H9 (cell line): Measurements from ENCODE around the gene SESN2. TPM values are rescaled to one million over a fixed set of nuclear protein-coding genes. Genes with fewer than 3 reads are reported as not detected.

ENCODE experiments used
- DNase-seq: peaks from one replicate; pipeline ENCODE4 v3.0.0-alpha.2; 2017
- H2AFZ ChIP-seq: one replicate; pipeline ENCODE4 v1.6.1; 2013; ENCODE audit warnings: mild to moderate bottlenecking, low read length, control low read depth, moderate library complexity
- H2AK5ac ChIP-seq: 2 replicates; pipeline ENCODE4 v1.6.1; 2013; ENCODE audit warnings: low read length, control low read depth, mixed read lengths; ENCODE audit not compliant: insufficient read length
- H2BK120ac ChIP-seq: one replicate; pipeline ENCODE4 v1.6.1; 2013; ENCODE audit warnings: low read depth, mild to moderate bottlenecking, low read length, control low read depth, inconsistent platforms; ENCODE audit not compliant: poor library complexity, severe bottlenecking
- H2BK12ac ChIP-seq: 2 replicates; pipeline ENCODE4 v1.6.1; 2013; ENCODE audit warnings: low read length, control low read depth, mixed read lengths, low read depth; ENCODE audit not compliant: insufficient read length
- H2BK15ac ChIP-seq: 2 replicates; pipeline ENCODE4 v1.6.1; 2013; ENCODE audit warnings: low read depth, low read length, control low read depth
- H2BK20ac ChIP-seq: one replicate; pipeline ENCODE4 v1.6.1; 2013; ENCODE audit warnings: low read depth, mild to moderate bottlenecking, low read length, control low read depth, inconsistent platforms; ENCODE audit not compliant: poor library complexity, severe bottlenecking
- H2BK5ac ChIP-seq: 2 replicates; pipeline ENCODE4 v1.6.1; 2013; ENCODE audit warnings: low read length, control low read depth, mixed read lengths; ENCODE audit not compliant: insufficient read length
- H3K14ac ChIP-seq: 2 replicates; pipeline ENCODE4 v1.6.1; 2013; ENCODE audit warnings: low read length, control low read depth; ENCODE audit not compliant: insufficient read depth
- H3K18ac ChIP-seq: 2 replicates; pipeline ENCODE4 v1.6.1; 2013; ENCODE audit warnings: low read depth, mild to moderate bottlenecking, mixed read lengths, low read length, control low read depth; ENCODE audit not compliant: insufficient read length
- H3K23ac ChIP-seq: 2 replicates; pipeline ENCODE4 v1.6.1; 2013; ENCODE audit warnings: low read length, control low read depth, mixed read lengths, low read depth; ENCODE audit not compliant: insufficient read length
- H3K23me2 ChIP-seq: 2 replicates; pipeline ENCODE4 v1.6.1; 2013; ENCODE audit warnings: low read depth, mild to moderate bottlenecking, mixed read lengths, low read length, control low read depth; ENCODE audit not compliant: insufficient read length, poor library complexity, severe bottlenecking
- H3K27ac ChIP-seq: 2 replicates; pipeline ENCODE4 v1.5.1; 2013; ENCODE audit warnings: low read length, control low read depth, mixed read lengths, low read depth; ENCODE audit not compliant: insufficient read length
- H3K27me3 ChIP-seq: 2 replicates; pipeline ENCODE4 v1.6.1; 2013; ENCODE audit warnings: low read length, control low read depth, inconsistent platforms; ENCODE audit not compliant: insufficient read depth
- H3K4ac ChIP-seq: 2 replicates; pipeline ENCODE4 v1.6.1; 2013; ENCODE audit warnings: low read depth, mild to moderate bottlenecking, control low read depth, inconsistent platforms, low read length, moderate library complexity
- H3K4me1 ChIP-seq: 2 replicates; pipeline ENCODE4 v1.6.1; 2013; ENCODE audit warnings: low read length, control low read depth, inconsistent platforms; ENCODE audit not compliant: insufficient read depth
- H3K4me2 ChIP-seq: 2 replicates; pipeline ENCODE4 v1.6.1; 2013; ENCODE audit warnings: low read length, control low read depth, mixed read lengths; ENCODE audit not compliant: insufficient read length, insufficient read depth
- H3K56ac ChIP-seq: 2 replicates; pipeline ENCODE4 v1.6.1; 2013; ENCODE audit warnings: low read depth, mild to moderate bottlenecking, mixed read lengths, low read length, control low read depth; ENCODE audit not compliant: insufficient read length
- H3K79me1 ChIP-seq: 2 replicates; pipeline ENCODE4 v1.6.1; 2013; ENCODE audit warnings: low read depth, mild to moderate bottlenecking, moderate library complexity, low read length, control low read depth, inconsistent platforms; ENCODE audit not compliant: insufficient read depth, poor library complexity, severe bottlenecking
- H3K79me2 ChIP-seq: 2 replicates; pipeline ENCODE4 v1.6.1; 2013; ENCODE audit warnings: low read length, control low read depth, inconsistent platforms; ENCODE audit not compliant: insufficient read depth
- H3K9ac ChIP-seq: 2 replicates; pipeline ENCODE4 v1.6.1; 2013; ENCODE audit warnings: low read length, control low read depth, mixed read lengths; ENCODE audit not compliant: insufficient read length; ENCODE audit errors: extremely low read depth
- H3K9me3 ChIP-seq: one replicate; pipeline ENCODE4 v1.6.1; 2013; ENCODE audit warnings: low read depth, low read length, inconsistent platforms; ENCODE audit not compliant: control insufficient read depth
- H3T11ph ChIP-seq: one replicate; pipeline ENCODE4 v1.6.1; 2013; ENCODE audit warnings: mild to moderate bottlenecking, low read length, control low read depth, inconsistent platforms
- H4K20me1 ChIP-seq: one replicate; pipeline ENCODE4 v1.6.1; 2013; ENCODE audit not compliant: control insufficient read depth, insufficient read length, insufficient read depth
- H4K5ac ChIP-seq: 2 replicates; pipeline ENCODE4 v1.6.1; 2013; ENCODE audit warnings: low read depth, mild to moderate bottlenecking, mixed read lengths, low read length, control low read depth; ENCODE audit not compliant: insufficient read length
- H4K8ac ChIP-seq: replicated peaks from 2 replicates; pipeline ENCODE4 v1.6.1; 2013; ENCODE audit warnings: low read length, control low read depth, mixed read lengths, low read depth; ENCODE audit not compliant: insufficient read length
- H4K91ac ChIP-seq: 2 replicates; pipeline ENCODE4 v1.6.1; 2013; ENCODE audit warnings: low read depth, mild to moderate bottlenecking, moderate library complexity, mixed read lengths, low read length, control low read depth; ENCODE audit not compliant: insufficient read length
- H3K27ac Mint-ChIP-seq, 3 experiments: 2 replicates in 2 of 3; 3 replicates in 1 of 3; pipeline ENCODE4 v1.8.0; 2020 to 2021; ENCODE audit warnings: mixed read lengths in 3 of 3, mild to moderate bottlenecking in 1 of 3, moderate library complexity in 1 of 3
- H3K27me3 Mint-ChIP-seq: 2 replicates; pipeline ENCODE4 v1.8.0; 2021; ENCODE audit warnings: low read depth, mild to moderate bottlenecking, moderate library complexity, mixed read lengths
- H3K36me3 Mint-ChIP-seq, 3 experiments: 2 replicates in 2 of 3; 3 replicates in 1 of 3; pipeline ENCODE4 v1.8.0; 2020 to 2021; ENCODE audit warnings: low read depth in 3 of 3, mixed read lengths in 3 of 3; ENCODE audit not compliant: insufficient read depth in 1 of 3
- H3K4me1 Mint-ChIP-seq, 2 experiments: 2 replicates each; pipeline ENCODE4 v1.8.0; 2020; ENCODE audit warnings: mixed read lengths in 2 of 2
- H3K4me3 Mint-ChIP-seq, 2 experiments: 2 replicates in 1 of 2; 3 replicates in 1 of 2; pipeline ENCODE4 v1.8.0; 2020 to 2021; ENCODE audit warnings: mild to moderate bottlenecking in 2 of 2, mixed read lengths in 2 of 2, moderate library complexity in 1 of 2
- H3K9me3 Mint-ChIP-seq, 2 experiments: 2 replicates in 1 of 2; 3 replicates in 1 of 2; pipeline ENCODE4 v1.8.0; 2020; ENCODE audit warnings: mild to moderate bottlenecking in 2 of 2, mixed read lengths in 2 of 2, moderate library complexity in 1 of 2
- WGBS: extraction: QIAGEN DNeasy Blood & Tissue Kit; methylation state at CpG from one replicate; pipeline ENCODE4 v1.1.7; 2013; ENCODE audit warnings: missing lambda C conversion rate, low lambda C conversion rate, mixed read lengths; ENCODE audit not compliant: insufficient read length; ENCODE audit errors: extremely low coverage; 5-methylcytosine and 5-hydroxymethylcytosine counted together
- total RNA-seq: library from RNA; stranded (reverse); gene quantifications from 2 replicates; pipeline ENCODE4 v1.2.1, GENCODE V29; 2021
- TF ChIP-seq, protein P1 (sequence below): fragments of 200-600 bp; sonication (generic); conservative IDR thresholded peaks from 3 replicates; pipeline ENCODE4 v1.8.0; 2021; ENCODE audit warnings: antibody characterized with exemption, mild to moderate bottlenecking

SESN2 gene
- total RNA-seq, 1 experiment from 2014 or later, result 24.6 TPM

GRCh38 chr1:28323720-28324119, 64.4 kb downstream of the SESN2 start:
- Histone ChIP-seq H4K5ac (no peak overlapping the region), H2BK12ac (no peak overlapping the region), H3K4me2 (no peak overlapping the region), H2BK5ac (no peak overlapping the region), H4K20me1 (no peaks in the 10 kb centered on the region), H3K79me1 (no peaks in the 10 kb centered on the region), H3K18ac (no peak overlapping the region), H3K9me3 (no peaks in the 10 kb centered on the region), H3K9ac (no peak overlapping the region), H3K14ac (no peak overlapping the region), H2BK120ac (no peak overlapping the region), H3K4me1 (no peaks in the 10 kb centered on the region), H3T11ph (no peak overlapping the region), H3K56ac (no peak overlapping the region), H3K27me3 (no peaks in the 10 kb centered on the region), H3K27ac (no peak overlapping the region), H2BK15ac (no peak overlapping the region), H3K23me2 (no peaks in the 10 kb centered on the region), H3K4ac (no peak overlapping the region), H4K8ac (no peak overlapping the region), H3K79me2 (no peaks in the 10 kb centered on the region), H2AK5ac (no peak overlapping the region), H3K23ac (no peak overlapping the region), H2BK20ac (no peak overlapping the region), H4K91ac (no peak overlapping the region), H2AFZ (no peak overlapping the region)
- Mint-ChIP-seq H3K4me1 (no peaks in the 10 kb centered on the region), H3K4me3 (no peak overlapping the region), H3K27ac (no peak overlapping the region), H3K9me3 (no peaks in the 10 kb centered on the region), H3K27me3 (no peaks in the 10 kb centered on the region; the same call in 1 of the 2 replicates), H3K36me3 (no peaks in the 10 kb centered on the region)
- TF ChIP-seq, protein P1, sequence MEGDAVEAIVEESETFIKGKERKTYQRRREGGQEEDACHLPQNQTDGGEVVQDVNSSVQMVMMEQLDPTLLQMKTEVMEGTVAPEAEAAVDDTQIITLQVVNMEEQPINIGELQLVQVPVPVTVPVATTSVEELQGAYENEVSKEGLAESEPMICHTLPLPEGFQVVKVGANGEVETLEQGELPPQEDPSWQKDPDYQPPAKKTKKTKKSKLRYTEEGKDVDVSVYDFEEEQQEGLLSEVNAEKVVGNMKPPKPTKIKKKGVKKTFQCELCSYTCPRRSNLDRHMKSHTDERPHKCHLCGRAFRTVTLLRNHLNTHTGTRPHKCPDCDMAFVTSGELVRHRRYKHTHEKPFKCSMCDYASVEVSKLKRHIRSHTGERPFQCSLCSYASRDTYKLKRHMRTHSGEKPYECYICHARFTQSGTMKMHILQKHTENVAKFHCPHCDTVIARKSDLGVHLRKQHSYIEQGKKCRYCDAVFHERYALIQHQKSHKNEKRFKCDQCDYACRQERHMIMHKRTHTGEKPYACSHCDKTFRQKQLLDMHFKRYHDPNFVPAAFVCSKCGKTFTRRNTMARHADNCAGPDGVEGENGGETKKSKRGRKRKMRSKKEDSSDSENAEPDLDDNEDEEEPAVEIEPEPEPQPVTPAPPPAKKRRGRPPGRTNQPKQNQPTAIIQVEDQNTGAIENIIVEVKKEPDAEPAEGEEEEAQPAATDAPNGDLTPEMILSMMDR, result no peak
- no CpG with 5 or more reads among the region's 3 CpGs for WGBS
- DNase-seq, result no peak
